Left lung (tissue), 10 donors: ENCODE measurements around the gene OR52W1. TPM values are rescaled to one million over a fixed set of nuclear protein-coding genes. Genes with fewer than 3 reads are reported as not detected.
A peak's percentile ranks its signal among the peaks of the same experiment; 100 is the strongest.

ENCODE experiments used
- ATAC-seq: fragments of 200-7000 bp; cut with Tn5 transposase; one replicate; pipeline ENCODE4 v1.9.1; 2020; ENCODE audit warnings: moderate library complexity
- DNase-seq, 4 donors: peaks; one replicate each; pipeline ENCODE4 v3.0.0-alpha.2; 2013 to 2020
- H3K27ac ChIP-seq, 2 donors: fragments of 200-600 bp; sonication (generic) in 1 of 2; one replicate each; pipeline versions ENCODE4 v1.5.0 to v1.8.0; 2020 to 2021
- H3K27me3 ChIP-seq, 2 donors: fragments of 200-600 bp; sonication (generic) in 1 of 2; one replicate each; pipeline versions ENCODE4 v1.5.0 to v1.8.0; 2020 to 2021
- H3K36me3 ChIP-seq, 2 donors: fragments of 200-600 bp; sonication (generic) in 1 of 2; one replicate each; pipeline versions ENCODE4 v1.5.0 to v1.8.0; 2020 to 2021
- H3K4me1 ChIP-seq, 2 donors: fragments of 200-600 bp; one replicate each; pipeline ENCODE4 v1.8.0; 2021
- H3K4me3 ChIP-seq, 2 donors: fragments of 200-600 bp; sonication (generic) in 1 of 2; one replicate each; pipeline versions ENCODE4 v1.5.0 to v1.8.0; 2020 to 2021; ENCODE audit warnings: mild to moderate bottlenecking in 1 of 2
- H3K9me3 ChIP-seq, 2 donors: fragments of 200-600 bp; sonication (generic) in 1 of 2; one replicate each; pipeline versions ENCODE4 v1.5.0 to v1.8.0; 2020 to 2021
- CTCF ChIP-seq, 2 donors: fragments of 200-600 bp; sonication (generic) in 1 of 2; IDR thresholded peaks; one replicate each; pipeline versions ENCODE4 v1.5.0 to v1.8.0; 2021; ENCODE audit warnings: antibody characterized with exemption in 2 of 2
- intact Hi-C, 2 donors: fragments of 100-400 bp; cut with DNase I; formaldehyde crosslinking; loops; one replicate each; pipeline versions ENCODE4 v1.11.2 to v1.14.2; 2022
- polyA plus RNA-seq, 6 donors: library from polyadenylated mRNA; unstranded; fragments of 120-200 nt; gene quantifications; one replicate each; pipeline ENCODE4 v1.2.1, GENCODE V29; 2013; ENCODE audit not compliant: insufficient read length in 6 of 6
- total RNA-seq, 2 donors: library from RNA; stranded (reverse); fragmentation: NEBNext Ultra II Directional; extraction: Animal tissue kit (Norgen Biotek cat#: 25700); gene quantifications; one replicate each; pipeline ENCODE4 v1.2.1, GENCODE V29; 2021
- donor health status: DM: no; HTN: yes; CAD: no.
- donor health status: DM: no; HTN: no; CAD: no.

OR52W1 gene
- total and polyA plus RNA-seq, 8 donors, result 0.24 to 0.29 TPM; not detected in 6

GRCh38 chr11:6197466-6198200 lies 1.4 kb upstream of the OR52W1 start:
- Histone ChIP-seq H3K4me3 (no peak overlapping the region), H3K27me3 (no peaks in the 10 kb centered on the region), H3K27ac (no peak overlapping the region), H3K36me3 (no peaks in the 10 kb centered on the region), H3K9me3 (no peaks in the 10 kb centered on the region), H3K4me1 (peaks cover 0 to 37% of the 10 kb centered on the region in 2 donors)
- TF ChIP-seq CTCF (IDR thresholded peaks at IDR 0.05), result no peak
- ATAC-seq (no peak), DNase-seq (no peak)
- intact Hi-C loops, result no loop called here

GRCh38 chr11:6200975-6201374 lies 2.0 kb downstream of the OR52W1 start:
- Histone ChIP-seq H3K4me3 (no peak overlapping the region), H3K4me1 (peaks cover 0 to 59% of the 10 kb centered on the region in 2 donors), H3K9me3 (no peaks in the 10 kb centered on the region), H3K36me3 (peaks cover 0 to 10% of the 10 kb centered on the region in 2 donors), H3K27me3 (no peaks in the 10 kb centered on the region), H3K27ac (peak overlapping the region; percentile 7 to 95)
- no peak for TF ChIP-seq CTCF (IDR thresholded peaks at IDR 0.05)
- intact Hi-C loops, result no loop called here
- peak in 2 of 4 donors; percentile 10 to 87 for DNase-seq
- ATAC-seq, result peak; percentile 63

GRCh38 chr11:6201481-6201880 lies 2.5 kb downstream of the OR52W1 start:
- no peak for DNase-seq
- H3K27ac ChIP-seq, result peak overlapping the region; percentile 7 to 95
- intact Hi-C loops, result no loop called here
- H3K4me3 ChIP-seq, result no peak overlapping the region
- peak; percentile 39 for ATAC-seq
- no peaks in the 10 kb centered on the region for H3K9me3 ChIP-seq
- no peak for TF ChIP-seq CTCF (IDR thresholded peaks at IDR 0.05)
- peaks cover 0 to 15% of the 10 kb centered on the region in 2 donors for H3K36me3 ChIP-seq
- no peaks in the 10 kb centered on the region for H3K27me3 ChIP-seq
- peaks cover 0 to 61% of the 10 kb centered on the region in 2 donors for H3K4me1 ChIP-seq

- ATAC-seq (no peak), DNase-seq (no peak)
- H3K36me3 ChIP-seq, result peaks cover 0 to 18% of the 10 kb centered on the region in 2 donors
- TF ChIP-seq CTCF (IDR thresholded peaks at IDR 0.05), result no peak
- H3K4me3 ChIP-seq, result no peak overlapping the region
- peaks cover 0 to 61% of the 10 kb centered on the region in 2 donors for H3K4me1 ChIP-seq
- H3K27me3 ChIP-seq, result no peaks in the 10 kb centered on the region
- intact Hi-C loops, result no loop called here
- H3K27ac ChIP-seq, result peak overlapping the region in 1 of 2 donors; percentile 95
- H3K9me3 ChIP-seq, result no peaks in the 10 kb centered on the region
Measured at GRCh38 chr11:6202041-6202440, 3.0 kb downstream of the OR52W1 start.

- H3K27ac ChIP-seq, result peak overlapping the region in 1 of 2 donors; percentile 95
- DNase-seq (no peak), ATAC-seq (no peak)
Measured at GRCh38 chr11:6203327-6203726, 4.3 kb downstream of the OR52W1 start.

More at GRCh38 chr11:6203327-6203726, 4.3 kb downstream of the OR52W1 start:
- Histone ChIP-seq H3K27me3 (no peaks in the 10 kb centered on the region), H3K4me3 (no peak overlapping the region), H3K9me3 (no peaks in the 10 kb centered on the region), H3K4me1 (peaks cover 0 to 61% of the 10 kb centered on the region in 2 donors), H3K36me3 (peaks cover 0 to 27% of the 10 kb centered on the region in 2 donors)
- intact Hi-C loops, result no loop called here
- no peak for TF ChIP-seq CTCF (IDR thresholded peaks at IDR 0.05)
